ENCODE measurements around the gene IGF2.

- no peak for TF ChIP-seq ZNF70 (CRISPR knock-in tag; IDR thresholded peaks at IDR 0.05)
- no peak for TF ChIP-seq POU6F1 (CRISPR knock-in tag; IDR thresholded peaks at IDR 0.05; ENCODE audit: borderline replicate concordance, low read depth)
- TF ChIP-seq PATZ1 (CRISPR knock-in tag; IDR thresholded peaks at IDR 0.05; ENCODE audit: borderline replicate concordance), result no peak
- TF ChIP-seq RARB (CRISPR knock-in tag; IDR thresholded peaks at IDR 0.05), result no peak
- TF ChIP-seq CREB5 (CRISPR knock-in tag; IDR thresholded peaks at IDR 0.05; ENCODE audit: low read depth), result no peak
- no peak for TF ChIP-seq SNAI2 (CRISPR knock-in tag; IDR thresholded peaks at IDR 0.05)
- TF ChIP-seq ZNF565 (CRISPR knock-in tag; conservative IDR thresholded peaks at IDR 0.05; ENCODE audit: low read depth), result no peak
- no peak for TF ChIP-seq ZC3H10 (CRISPR knock-in tag; IDR thresholded peaks at IDR 0.05)
- no peak for TF ChIP-seq TCF4 (CRISPR knock-in tag; IDR thresholded peaks at IDR 0.05; ENCODE audit: borderline replicate concordance)
- no peak for TF ChIP-seq ARNTL (CRISPR knock-in tag; IDR thresholded peaks at IDR 0.05; ENCODE audit: borderline replicate concordance, low read depth)
- no peak for TF ChIP-seq ZFP3 (CRISPR knock-in tag; IDR thresholded peaks at IDR 0.05)
- TF ChIP-seq ESRRG (CRISPR knock-in tag; IDR thresholded peaks at IDR 0.05), result no peak
Observed at GRCh38 chr11:2158966-2159365, 19.8 kb upstream of the IGF2 start.
